Liver (tissue), 9 donors: ENCODE measurements around the gene MAP3K9. TPM values are rescaled to one million over a fixed set of nuclear protein-coding genes. Genes with fewer than 3 reads are reported as not detected.

Experiments
- DNase-seq: peaks from one replicate; pipeline ENCODE4 v3.0.0-alpha.2; 2017; ENCODE audit warnings: low spot score
- H3K27ac ChIP-seq, 2 donors: one replicate each; pipeline ENCODE4 v1.7.0; 2013; ENCODE audit warnings: inconsistent platforms in 2 of 2, low read length in 2 of 2, control low read depth in 1 of 2, low read depth in 1 of 2, mild to moderate bottlenecking in 1 of 2
- H3K27me3 ChIP-seq, 4 donors: one replicate each; pipeline versions ENCODE4 v1.6.1 to v1.7.0; 2013; ENCODE audit warnings: low read length in 3 of 4, inconsistent platforms in 1 of 4, mild to moderate bottlenecking in 1 of 4, moderate library complexity in 1 of 4; ENCODE audit not compliant: control insufficient read depth in 4 of 4, insufficient read depth in 4 of 4
- H3K36me3 ChIP-seq, 4 donors: one replicate each; pipeline versions ENCODE4 v1.6.1 to v1.7.0; 2013; ENCODE audit warnings: low read length in 3 of 4, mild to moderate bottlenecking in 3 of 4, low read depth in 1 of 4, moderate library complexity in 1 of 4; ENCODE audit not compliant: control insufficient read depth in 4 of 4, insufficient read depth in 3 of 4
- H3K4me1 ChIP-seq, 4 donors: one replicate each; pipeline versions ENCODE4 v1.6.1 to v1.7.0; 2013; ENCODE audit warnings: low read length in 3 of 4, mild to moderate bottlenecking in 3 of 4, moderate library complexity in 1 of 4; ENCODE audit not compliant: control insufficient read depth in 4 of 4, insufficient read depth in 4 of 4
- H3K4me3 ChIP-seq, 3 donors: one replicate each; pipeline versions ENCODE4 v1.6.1 to v1.7.0; 2013; ENCODE audit warnings: low read length in 3 of 3, control low read depth in 1 of 3, low read depth in 1 of 3, mild to moderate bottlenecking in 1 of 3
- H3K9ac ChIP-seq, 2 donors: one replicate each; pipeline ENCODE4 v1.7.0; 2013; ENCODE audit warnings: low read length in 2 of 2, mild to moderate bottlenecking in 2 of 2, moderate library complexity in 2 of 2, control low read depth in 1 of 2, low read depth in 1 of 2
- H3K9me3 ChIP-seq, 4 donors: one replicate each; pipeline versions ENCODE4 v1.6.1 to v1.7.0; 2013; ENCODE audit warnings: low read length in 3 of 4; ENCODE audit not compliant: control insufficient read depth in 4 of 4
- CTCF ChIP-seq: fragments of 150-350 bp; IDR thresholded peaks from 2 replicates; pipeline ENCODE4 v1.5.1; 2017; ENCODE audit warnings: improper control_type of control experiment, low read depth, low read length; ENCODE audit not compliant: missing input control
- EGR1 ChIP-seq, 2 donors: IDR thresholded peaks; 2 replicates each; pipeline ENCODE4 v1.6.1; 2016 to 2018; ENCODE audit warnings: antibody characterized with exemption in 2 of 2, low read depth in 2 of 2
- FOXA2 ChIP-seq: IDR thresholded peaks from 2 replicates; pipeline ENCODE4 v1.6.1; 2016; ENCODE audit warnings: antibody characterized with exemption
- GABPA ChIP-seq, 2 donors: IDR thresholded peaks in 1 of 2; conservative IDR thresholded peaks in 1 of 2; 2 replicates each; pipeline ENCODE4 v1.6.1; 2016; ENCODE audit warnings: antibody characterized with exemption in 2 of 2, mild to moderate bottlenecking in 1 of 2, moderate library complexity in 1 of 2
- JUND ChIP-seq, 2 donors: IDR thresholded peaks; 2 replicates each; pipeline ENCODE4 v1.6.1; 2016; ENCODE audit warnings: antibody characterized with exemption in 2 of 2
- NR2F2 ChIP-seq: IDR thresholded peaks from 2 replicates; pipeline ENCODE4 v1.6.1; 2016; ENCODE audit warnings: antibody characterized with exemption
- RAD21 ChIP-seq, 2 donors: IDR thresholded peaks; 2 replicates each; pipeline ENCODE4 v1.6.1; 2016; ENCODE audit warnings: antibody characterized with exemption in 2 of 2, mild to moderate bottlenecking in 2 of 2
- REST ChIP-seq: IDR thresholded peaks from 2 replicates; pipeline ENCODE4 v1.6.1; 2016; ENCODE audit warnings: antibody characterized with exemption, mild to moderate bottlenecking
- SP1 ChIP-seq: IDR thresholded peaks from 2 replicates; pipeline ENCODE4 v1.6.1; 2018; ENCODE audit warnings: antibody characterized with exemption, mild to moderate bottlenecking
- WGBS: extraction: QIAGEN DNeasy Blood & Tissue Kit; methylation state at CpG from one replicate; pipeline ENCODE4 v1.1.7; 2013; 5-methylcytosine and 5-hydroxymethylcytosine counted together
- polyA plus RNA-seq, 2 donors: library from polyadenylated mRNA; stranded (reverse) in 1 of 2; unstranded in 1 of 2; fragments of 200-250 nt in 1 of 2; fragments of >200 nt in 1 of 2; fragmentation: Nextera tagmentation in 1 of 2; extraction: Ambion mirVana in 1 of 2; gene quantifications; one replicate each; pipeline versions ENCODE4 v1.2.1 to v1.2.3, GENCODE V29; 2013 to 2015
- total RNA-seq, 2 donors: library from RNA; depleted of rRNA; stranded (reverse); fragments of >200 nt; gene quantifications; one replicate each; pipeline ENCODE4 v1.2.3, GENCODE V29; 2014
- donor health status: healthy.
- donor health status: healthy.
- donor health status: healthy.
- donor health status: healthy.
- donor health status: healthy.

Gene MAP3K9
- total and polyA plus RNA-seq, 4 donors, result 0.65 to 5.2 (median 0.80) TPM

GRCh38 chr14:70726651-70727375 is 82.5 kb downstream of the MAP3K9 start (continued):
- no peak for TF ChIP-seq REST
- no peak for TF ChIP-seq EGR1 (IDR thresholded peaks at IDR 0.05; ENCODE audit: low read depth in 2 of 2)
- TF ChIP-seq NR2F2, result no peak
- no peak for TF ChIP-seq CTCF
- no peak for TF ChIP-seq RAD21 (IDR thresholded peaks at IDR 0.05)
- TF ChIP-seq SP1, result no peak
- no peak for TF ChIP-seq JUND (IDR thresholded peaks at IDR 0.05)

- WGBS, result 94% methylated on average over 6 of the region's 6 CpGs
- no peaks in the 10 kb centered on the region for H3K36me3 ChIP-seq
- H3K27ac ChIP-seq, result no peak overlapping the region
- DNase-seq, result no peak
- no peaks in the 10 kb centered on the region for H3K27me3 ChIP-seq
- TF ChIP-seq EGR1 (IDR thresholded peaks at IDR 0.05; ENCODE audit: low read depth in 2 of 2), result no peak
- no peak for TF ChIP-seq REST
- TF ChIP-seq GABPA (IDR thresholded peaks at IDR 0.05 in 1 of 2, conservative IDR thresholded peaks at IDR 0.05 in 1 of 2), result no peak
- TF ChIP-seq CTCF, result no peak
- no peak for TF ChIP-seq FOXA2
- TF ChIP-seq SP1, result no peak
- no peak for TF ChIP-seq RAD21 (IDR thresholded peaks at IDR 0.05)
- H3K4me1 ChIP-seq, result peaks cover 3 to 11% (median 8%) of the 10 kb centered on the region in 4 donors
- H3K9ac ChIP-seq, result no peak overlapping the region
- H3K9me3 ChIP-seq, result no peaks in the 10 kb centered on the region
- no peak overlapping the region for H3K4me3 ChIP-seq
These were observed 84.4 kb downstream of the MAP3K9 start for GRCh38 chr14:70724944-70725343.
